ENCODE measurements around the gene CLSTN2.

The CLSTN2 gene

GRCh38 chr3:140394488-140395133 lies 459.6 kb downstream of the CLSTN2 start:
- Histone ChIP-seq H3K4me1 (ENCODE audit: control insufficient read depth in 1 of 2, insufficient read depth in 2 of 2, low read length in 2 of 2) (no peaks in the 10 kb centered on the region), H2BK120ac (ENCODE audit: insufficient read depth, low read length, poor library complexity) (no peak overlapping the region)
- no CpG with 5 or more reads among the region's 3 CpGs for WGBS (ENCODE audit: extremely low coverage, insufficient coverage, insufficient read length)

GRCh38 chr3:140395134-140396075 lies 460.4 kb downstream of the CLSTN2 start:
- Histone ChIP-seq H3K18ac (ENCODE audit: low read length) (no peak overlapping the region), H3K79me2 (ENCODE audit: control insufficient read depth, insufficient read depth, low read length, poor library complexity) (no peaks in the 10 kb centered on the region), H2AFZ (ENCODE audit: insufficient read depth, low read length, poor library complexity) (no peak overlapping the region), H3K9me3 (ENCODE audit: insufficient read depth, low read depth, low read length) (no peaks in the 10 kb centered on the region), H3K79me1 (ENCODE audit: low read length) (no peaks in the 10 kb centered on the region), H3K14ac (ENCODE audit: low read length) (no peak overlapping the region), H3K27me3 (ENCODE audit: insufficient read depth, low read length) (no peaks in the 10 kb centered on the region), H2BK120ac (ENCODE audit: insufficient read depth, low read length, poor library complexity) (no peak overlapping the region), H3K27ac (ENCODE audit: low read depth, low read length) (no peak overlapping the region), H3K4me3 (ENCODE audit: low read depth, low read length) (no peak overlapping the region), H3K23ac (ENCODE audit: low read length) (no peak overlapping the region), H3K4me1 (ENCODE audit: control insufficient read depth in 1 of 2, insufficient read depth in 2 of 2, low read length in 2 of 2) (no peaks in the 10 kb centered on the region), H3K4ac (ENCODE audit: low read depth, low read length) (no peak overlapping the region), H2BK5ac (ENCODE audit: low read depth, low read length, poor library complexity) (no peak overlapping the region), H2BK12ac (ENCODE audit: low read length) (no peak overlapping the region), H4K12ac (ENCODE audit: low read depth, low read length) (no peak overlapping the region), H3K4me2 (ENCODE audit: low read length) (no peak overlapping the region), H4K91ac (ENCODE audit: low read depth, low read length) (no peak overlapping the region), H3K9ac (ENCODE audit: low read length) (no peak overlapping the region), H3K36me3 (ENCODE audit: control insufficient read depth in 1 of 2, insufficient read depth in 2 of 2, low read length in 2 of 2) (no peaks in the 10 kb centered on the region), H2AK5ac (ENCODE audit: low read length) (no peak overlapping the region), H4K8ac (ENCODE audit: low read depth, low read length) (no peak overlapping the region)
- no CpG with 5 or more reads among the region's 5 CpGs for WGBS (ENCODE audit: extremely low coverage, insufficient coverage, insufficient read length)
- no peak for DNase-seq

More at GRCh38 chr3:140394488-140395133, 459.6 kb downstream of the CLSTN2 start:
- H3K27me3 ChIP-seq (ENCODE audit: insufficient read depth, low read length): no peaks in the 10 kb centered on the region
- no peak overlapping the region for H3K4me3 ChIP-seq (ENCODE audit: low read depth, low read length)
- no peak overlapping the region for H2AK5ac ChIP-seq (ENCODE audit: low read length)
- H4K12ac ChIP-seq (ENCODE audit: low read depth, low read length): no peak overlapping the region
- H3K9ac ChIP-seq (ENCODE audit: low read length): no peak overlapping the region
- DNase-seq: no peak
- no peak overlapping the region for H2BK5ac ChIP-seq (ENCODE audit: low read depth, low read length, poor library complexity)
- H3K79me1 ChIP-seq (ENCODE audit: low read length): no peaks in the 10 kb centered on the region
- no peak overlapping the region for H2AFZ ChIP-seq (ENCODE audit: insufficient read depth, low read length, poor library complexity)
- H4K8ac ChIP-seq (ENCODE audit: low read depth, low read length): no peak overlapping the region
- no peak overlapping the region for H3K4ac ChIP-seq (ENCODE audit: low read depth, low read length)
- H3K9me3 ChIP-seq (ENCODE audit: insufficient read depth, low read depth, low read length): no peaks in the 10 kb centered on the region
- H3K4me2 ChIP-seq (ENCODE audit: low read length): no peak overlapping the region
- H3K27ac ChIP-seq (ENCODE audit: low read depth, low read length): no peak overlapping the region
- H3K18ac ChIP-seq (ENCODE audit: low read length): no peak overlapping the region
- H4K91ac ChIP-seq (ENCODE audit: low read depth, low read length): no peak overlapping the region
- H3K23ac ChIP-seq (ENCODE audit: low read length): no peak overlapping the region
- no peaks in the 10 kb centered on the region for H3K79me2 ChIP-seq (ENCODE audit: control insufficient read depth, insufficient read depth, low read length, poor library complexity)
- H3K14ac ChIP-seq (ENCODE audit: low read length): no peak overlapping the region
- H2BK12ac ChIP-seq (ENCODE audit: low read length): no peak overlapping the region
- H3K36me3 ChIP-seq (ENCODE audit: control insufficient read depth in 1 of 2, insufficient read depth in 2 of 2, low read length in 2 of 2): no peaks in the 10 kb centered on the region

- H2BK5ac ChIP-seq (ENCODE audit: low read depth, low read length, poor library complexity): no peak overlapping the region
- H2BK120ac ChIP-seq (ENCODE audit: insufficient read depth, low read length, poor library complexity): no peak overlapping the region
- H3K27me3 ChIP-seq (ENCODE audit: insufficient read depth, low read length): no peaks in the 10 kb centered on the region
- no peak overlapping the region for H3K9ac ChIP-seq (ENCODE audit: low read length)
- H2BK12ac ChIP-seq (ENCODE audit: low read length): no peak overlapping the region
- H3K79me2 ChIP-seq (ENCODE audit: control insufficient read depth, insufficient read depth, low read length, poor library complexity): no peaks in the 10 kb centered on the region
- H3K79me1 ChIP-seq (ENCODE audit: low read length): no peaks in the 10 kb centered on the region
- no peak overlapping the region for H3K27ac ChIP-seq (ENCODE audit: low read depth, low read length)
- H4K8ac ChIP-seq (ENCODE audit: low read depth, low read length): no peak overlapping the region
- no peak overlapping the region for H3K23ac ChIP-seq (ENCODE audit: low read length)
- H3K14ac ChIP-seq (ENCODE audit: low read length): no peak overlapping the region
- no peak overlapping the region for H2AK5ac ChIP-seq (ENCODE audit: low read length)
- DNase-seq: peak in 1 of 2 donors; percentile 42
- H3K4me3 ChIP-seq (ENCODE audit: low read depth, low read length): no peak overlapping the region
- no peak overlapping the region for H2AFZ ChIP-seq (ENCODE audit: insufficient read depth, low read length, poor library complexity)
- H3K4ac ChIP-seq (ENCODE audit: low read depth, low read length): no peak overlapping the region
- no peaks in the 10 kb centered on the region for H3K36me3 ChIP-seq (ENCODE audit: control insufficient read depth in 1 of 2, insufficient read depth in 2 of 2, low read length in 2 of 2)
- no peaks in the 10 kb centered on the region for H3K4me1 ChIP-seq (ENCODE audit: control insufficient read depth in 1 of 2, insufficient read depth in 2 of 2, low read length in 2 of 2)
- no peak overlapping the region for H4K12ac ChIP-seq (ENCODE audit: low read depth, low read length)
- H4K91ac ChIP-seq (ENCODE audit: low read depth, low read length): no peak overlapping the region
- no CpG with 5 or more reads among the region's 3 CpGs for WGBS (ENCODE audit: extremely low coverage, insufficient coverage, insufficient read length)
- H3K9me3 ChIP-seq (ENCODE audit: insufficient read depth, low read depth, low read length): no peaks in the 10 kb centered on the region
- no peak overlapping the region for H3K18ac ChIP-seq (ENCODE audit: low read length)
- H3K4me2 ChIP-seq (ENCODE audit: low read length): no peak overlapping the region
Measured at GRCh38 chr3:140396110-140396509, 461.1 kb downstream of the CLSTN2 start.

- Histone ChIP-seq H3K4ac (ENCODE audit: low read depth, low read length) (no peak overlapping the region), H4K91ac (ENCODE audit: low read depth, low read length) (no peak overlapping the region), H3K4me3 (ENCODE audit: low read depth, low read length) (no peak overlapping the region), H3K23ac (ENCODE audit: low read length) (no peak overlapping the region), H2AK5ac (ENCODE audit: low read length) (no peak overlapping the region), H4K12ac (ENCODE audit: low read depth, low read length) (no peak overlapping the region), H3K27ac (ENCODE audit: low read depth, low read length) (no peak overlapping the region), H2AFZ (ENCODE audit: insufficient read depth, low read length, poor library complexity) (no peak overlapping the region), H3K79me1 (ENCODE audit: low read length) (no peaks in the 10 kb centered on the region), H3K18ac (ENCODE audit: low read length) (no peak overlapping the region), H3K36me3 (ENCODE audit: control insufficient read depth in 1 of 2, insufficient read depth in 2 of 2, low read length in 2 of 2) (no peaks in the 10 kb centered on the region), H3K79me2 (ENCODE audit: control insufficient read depth, insufficient read depth, low read length, poor library complexity) (no peaks in the 10 kb centered on the region), H4K8ac (ENCODE audit: low read depth, low read length) (no peak overlapping the region), H2BK120ac (ENCODE audit: insufficient read depth, low read length, poor library complexity) (no peak overlapping the region), H2BK12ac (ENCODE audit: low read length) (no peak overlapping the region), H3K9ac (ENCODE audit: low read length) (no peak overlapping the region), H3K27me3 (ENCODE audit: insufficient read depth, low read length) (no peaks in the 10 kb centered on the region), H3K9me3 (ENCODE audit: insufficient read depth, low read depth, low read length) (no peaks in the 10 kb centered on the region), H3K14ac (ENCODE audit: low read length) (no peak overlapping the region), H2BK5ac (ENCODE audit: low read depth, low read length, poor library complexity) (no peak overlapping the region), H3K4me1 (ENCODE audit: control insufficient read depth in 1 of 2, insufficient read depth in 2 of 2, low read length in 2 of 2) (no peaks in the 10 kb centered on the region), H3K4me2 (ENCODE audit: low read length) (no peak overlapping the region)
- DNase-seq: no peak
Measured at GRCh38 chr3:140397847-140398246, 462.9 kb downstream of the CLSTN2 start.
